SHP77 treated with DMSO at 0.1 percent for 48 hours (cell line): ENCODE results near the gene FURIN.
"Not testable (repeated sequence)": the region's sequence is repeated elsewhere in the genome, so short reads cannot be mapped to it uniquely, and the experiment has no call there.

Experiments used
- DNase-seq: peaks from one replicate; lab custom pipeline; 2025; lab: John Stamatoyannopoulos, UW

Gene FURIN

GRCh38 chr15:90868261-90868689 is at the start of gene FURIN:
Gene FURIN, plus strand, starts transcription at chr15:90868588. Its CDS starts 7,153 bp downstream, at chr15:90875741.
- DNase-seq: peak; percentile 41

GRCh38 chr15:90819390-90819789 is 49.0 kb upstream of the FURIN start:
- no peak for DNase-seq

GRCh38 chr15:90819850-90820249 is 48.5 kb upstream of the FURIN start:
- DNase-seq: no peak

GRCh38 chr15:90820481-90820880 is 47.9 kb upstream of the FURIN start:
- DNase-seq: no peak

- DNase-seq: no peak
These were observed 46.0 kb upstream of the FURIN start for GRCh38 chr15:90822204-90822955.

GRCh38 chr15:90823455-90823974 is 44.9 kb upstream of the FURIN start:
- no peak for DNase-seq

GRCh38 chr15:90825115-90825899 is 43.1 kb upstream of the FURIN start:
- not testable (repeated sequence) for DNase-seq

- not testable (repeated sequence) for DNase-seq
These were observed 42.0 kb upstream of the FURIN start for GRCh38 chr15:90826206-90826885.

- DNase-seq: no peak
These were observed 41.4 kb upstream of the FURIN start for GRCh38 chr15:90826886-90827435.

- no peak for DNase-seq
These were observed 40.3 kb upstream of the FURIN start for GRCh38 chr15:90828111-90828510.

GRCh38 chr15:90829126-90829525 is 39.3 kb upstream of the FURIN start:
- no peak for DNase-seq

- no peak for DNase-seq
These were observed 38.4 kb upstream of the FURIN start for GRCh38 chr15:90829942-90830440.

- DNase-seq: no peak
These were observed 33.8 kb upstream of the FURIN start for GRCh38 chr15:90834626-90835025.

GRCh38 chr15:90836296-90836871 is 32.0 kb upstream of the FURIN start:
- peak; percentile 3 for DNase-seq

- no peak for DNase-seq
These were observed 31.3 kb upstream of the FURIN start for GRCh38 chr15:90837094-90837493.

- no peak for DNase-seq
These were observed 30.2 kb upstream of the FURIN start for GRCh38 chr15:90838139-90838538.

GRCh38 chr15:90838544-90838943 is 29.8 kb upstream of the FURIN start:
- no peak for DNase-seq

- no peak for DNase-seq
These were observed 29.0 kb upstream of the FURIN start for GRCh38 chr15:90839187-90840071.

- no peak for DNase-seq
These were observed 28.1 kb upstream of the FURIN start for GRCh38 chr15:90840157-90840855.

- no peak for DNase-seq
These were observed 27.4 kb upstream of the FURIN start for GRCh38 chr15:90840954-90841353.
